Breast epithelium (tissue), 4 donors: ENCODE measurements around the gene ZSWIM8. TPM values are rescaled to one million over a fixed set of nuclear protein-coding genes. Genes with fewer than 3 reads are reported as not detected.

ENCODE experiments used
- DNase-seq, 2 donors: peaks; one replicate each; pipeline ENCODE4 v3.0.0-alpha.2; 2019; ENCODE audit warnings: low spot score in 2 of 2
- H3K27ac ChIP-seq, 2 donors: fragments of 200-600 bp; sonication (generic) in 1 of 2; one replicate each; pipeline ENCODE4 v1.5.1; 2016 to 2019; ENCODE audit warnings: mild to moderate bottlenecking in 1 of 2
- H3K27me3 ChIP-seq, 2 donors: fragments of 200-600 bp; sonication (generic) in 1 of 2; one replicate each; pipeline versions ENCODE4 v1.5.1 to v1.6.0; 2017 to 2019; ENCODE audit warnings: control low read depth in 1 of 2, mild to moderate bottlenecking in 1 of 2
- H3K36me3 ChIP-seq: fragments of 200-600 bp; one replicate; pipeline ENCODE4 v1.5.1; 2019
- H3K4me1 ChIP-seq, 2 donors: fragments of 200-600 bp; sonication (generic); one replicate each; pipeline ENCODE4 v1.5.1; 2016 to 2019; ENCODE audit warnings: control low read depth in 1 of 2
- H3K4me3 ChIP-seq, 3 donors: fragments of 200-600 bp; sonication (generic); 1 replicate in 2 of 3; 2 replicates in 1 of 3; pipeline ENCODE4 v1.5.1; 2016 to 2019; ENCODE audit warnings: mild to moderate bottlenecking in 3 of 3, moderate library complexity in 2 of 3
- H3K9me3 ChIP-seq, 2 donors: fragments of 200-600 bp; sonication (generic) in 1 of 2; one replicate each; pipeline ENCODE4 v1.5.1; 2016 to 2019; ENCODE audit warnings: control low read depth in 1 of 2
- CTCF ChIP-seq, 3 donors: fragments of 450-650 bp; IDR thresholded peaks; one replicate each; pipeline ENCODE4 v1.5.1; 2016 to 2017; ENCODE audit warnings: antibody characterized with exemption in 3 of 3, mild to moderate bottlenecking in 3 of 3, moderate library complexity in 3 of 3
- POLR2A ChIP-seq: fragments of 450-650 bp; IDR thresholded peaks from one replicate; pipeline ENCODE4 v1.6.1; 2016; ENCODE audit warnings: antibody characterized with exemption, mild to moderate bottlenecking, moderate library complexity
- POLR2AphosphoS5 ChIP-seq, 3 donors: sonication (generic); formaldehyde crosslinking; IDR thresholded peaks; one replicate each; pipeline ENCODE4 v1.6.1; 2017; ENCODE audit warnings: antibody characterized with exemption in 3 of 3
- intact Hi-C: fragments of 100-400 bp; cut with DNase I; formaldehyde crosslinking; loops from one replicate; pipeline ENCODE4 v1.15.1; 2023; ENCODE audit warnings: low total_unique reads
- total RNA-seq, 3 donors: library from RNA; depleted of rRNA; stranded (reverse); fragments of >200 nt; gene quantifications; one replicate each; pipeline ENCODE4 v1.1.0, GENCODE V29; 2016

The ZSWIM8 gene
- total RNA-seq, 3 donors from 2014 or later: 79.2 to 87.8 (median 84.2) TPM

GRCh38 chr10:73841526-73842285 lies 56.3 kb downstream of the ZSWIM8 start:
- no peaks in the 10 kb centered on the region for H3K9me3 ChIP-seq
- H3K4me1 ChIP-seq: no peaks in the 10 kb centered on the region
- no peak for DNase-seq
- H3K27ac ChIP-seq: no peak overlapping the region
- H3K36me3 ChIP-seq: peaks cover 9% of the 10 kb centered on the region
- no peaks in the 10 kb centered on the region for H3K27me3 ChIP-seq
- TF ChIP-seq CTCF (IDR thresholded peaks at IDR 0.05) (no peak), POLR2A (no peak), POLR2AphosphoS5 (IDR thresholded peaks at IDR 0.05) (no peak)
- intact Hi-C loops: no loop called here
- H3K4me3 ChIP-seq: no peak overlapping the region

- Histone ChIP-seq H3K9me3 (no peaks in the 10 kb centered on the region), H3K36me3 (peaks cover 9% of the 10 kb centered on the region), H3K27ac (no peak overlapping the region), H3K4me3 (no peak overlapping the region), H3K27me3 (no peaks in the 10 kb centered on the region), H3K4me1 (no peaks in the 10 kb centered on the region)
- intact Hi-C loops: no loop called here
- TF ChIP-seq POLR2AphosphoS5 (IDR thresholded peaks at IDR 0.05) (no peak), CTCF (IDR thresholded peaks at IDR 0.05) (no peak), POLR2A (no peak)
- DNase-seq: no peak
Observed at GRCh38 chr10:73842349-73842748, 56.9 kb downstream of the ZSWIM8 start.

- no peaks in the 10 kb centered on the region for H3K9me3 ChIP-seq
- no peak overlapping the region for H3K4me3 ChIP-seq
- no peak for DNase-seq
- intact Hi-C loops: loop anchor here (1.0 kb wide), 1 partner anchor 103 kb away; no protein-coding TSS in a partner anchor
- no peak overlapping the region for H3K27ac ChIP-seq
- peaks cover 9% of the 10 kb centered on the region for H3K36me3 ChIP-seq
- H3K27me3 ChIP-seq: no peaks in the 10 kb centered on the region
- no peak for TF ChIP-seq CTCF (IDR thresholded peaks at IDR 0.05)
- no peak for TF ChIP-seq POLR2AphosphoS5 (IDR thresholded peaks at IDR 0.05)
- no peak for TF ChIP-seq POLR2A
- H3K4me1 ChIP-seq: no peaks in the 10 kb centered on the region
Observed at GRCh38 chr10:73843261-73843660, 57.9 kb downstream of the ZSWIM8 start.

- peaks cover 0 to 4% of the 10 kb centered on the region in 2 donors for H3K4me1 ChIP-seq
- no peak for DNase-seq
- H3K9me3 ChIP-seq: no peaks in the 10 kb centered on the region
- peaks cover 4% of the 10 kb centered on the region for H3K36me3 ChIP-seq
- H3K27me3 ChIP-seq: no peaks in the 10 kb centered on the region
- intact Hi-C loops: no loop called here
- TF ChIP-seq POLR2A (no peak), POLR2AphosphoS5 (IDR thresholded peaks at IDR 0.05) (no peak), CTCF (IDR thresholded peaks at IDR 0.05) (no peak)
- H3K4me3 ChIP-seq: no peak overlapping the region
- H3K27ac ChIP-seq: no peak overlapping the region
Observed at GRCh38 chr10:73847031-73847430, 61.6 kb downstream of the ZSWIM8 start.

GRCh38 chr10:73848821-73849489 lies 63.5 kb downstream of the ZSWIM8 start:
- TF ChIP-seq CTCF (IDR thresholded peaks at IDR 0.05) (peak; percentile 98 to 99 (median 99)), POLR2A (no peak), POLR2AphosphoS5 (IDR thresholded peaks at IDR 0.05) (peak in 1 of 3 donors; percentile 57)
- intact Hi-C loops: no loop called here
- Histone ChIP-seq H3K9me3 (no peaks in the 10 kb centered on the region), H3K27me3 (no peaks in the 10 kb centered on the region), H3K4me1 (peaks cover 0 to 4% of the 10 kb centered on the region in 2 donors), H3K4me3 (no peak overlapping the region), H3K27ac (peak overlapping the region in 1 of 2 donors; percentile 39), H3K36me3 (no peaks in the 10 kb centered on the region)
- peak; percentile 73 to 85 for DNase-seq
